Measurements from ENCODE around the gene ACAP3. TPM values are rescaled to one million over a fixed set of nuclear protein-coding genes. Genes with fewer than 3 reads are reported as not detected.

The ACAP3 gene
- total RNA-seq, 3 donors from 2014 or later, result 42.1 to 76.9 (median 44.8) TPM

DNA sequence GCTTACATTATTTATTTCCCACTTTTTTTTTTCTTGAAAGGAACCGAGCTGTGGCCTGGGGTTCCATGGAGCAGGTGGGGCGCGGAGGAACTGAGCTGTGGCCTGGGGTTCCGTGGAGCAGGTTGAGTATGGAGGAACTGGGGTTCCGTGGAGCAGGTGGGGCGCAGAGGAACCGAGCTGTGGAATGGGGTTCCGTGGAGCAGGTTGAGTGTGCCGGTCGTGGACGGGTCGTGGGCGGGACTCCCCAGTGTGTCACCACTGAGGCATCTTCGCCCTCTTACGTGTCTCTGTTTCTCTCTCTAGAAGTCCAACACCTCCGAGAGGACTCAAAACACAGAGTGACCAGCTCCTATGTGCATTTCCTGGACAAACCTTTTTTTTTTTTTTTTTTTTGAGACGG is 28.7 kb downstream of the ACAP3 start:
- no peak for DNase-seq

DNA sequence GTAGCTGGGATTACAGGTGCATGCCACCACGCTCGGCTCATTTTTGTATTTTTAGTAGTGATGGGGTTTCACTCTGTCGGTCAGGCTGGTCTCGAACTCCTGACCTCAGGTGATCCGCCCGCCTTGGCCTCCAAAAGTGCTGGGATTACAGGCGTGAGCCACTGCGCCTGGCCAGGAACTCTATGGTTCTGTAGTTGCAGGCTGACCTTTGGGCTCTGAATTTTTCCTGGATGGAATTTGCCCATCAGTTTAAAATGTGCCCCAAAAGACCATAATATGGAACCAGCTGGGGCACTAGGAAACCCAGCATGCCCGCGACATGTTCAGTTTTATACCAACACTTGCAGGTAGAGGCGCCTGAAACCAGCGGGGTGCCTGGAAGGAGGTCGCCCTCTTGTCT is 29.1 kb downstream of the ACAP3 start:
- Histone ChIP-seq H3K4me1 (ENCODE audit: low read depth) (peaks cover 12% of the 10 kb centered on the region), H3K36me3 (ENCODE audit: low read depth) (no peaks in the 10 kb centered on the region), H3K9me3 (no peaks in the 10 kb centered on the region), H3K4me3 (no peak overlapping the region)
- ATAC-seq (no peak), DNase-seq (no peak)
- TF ChIP-seq, protein P1, sequence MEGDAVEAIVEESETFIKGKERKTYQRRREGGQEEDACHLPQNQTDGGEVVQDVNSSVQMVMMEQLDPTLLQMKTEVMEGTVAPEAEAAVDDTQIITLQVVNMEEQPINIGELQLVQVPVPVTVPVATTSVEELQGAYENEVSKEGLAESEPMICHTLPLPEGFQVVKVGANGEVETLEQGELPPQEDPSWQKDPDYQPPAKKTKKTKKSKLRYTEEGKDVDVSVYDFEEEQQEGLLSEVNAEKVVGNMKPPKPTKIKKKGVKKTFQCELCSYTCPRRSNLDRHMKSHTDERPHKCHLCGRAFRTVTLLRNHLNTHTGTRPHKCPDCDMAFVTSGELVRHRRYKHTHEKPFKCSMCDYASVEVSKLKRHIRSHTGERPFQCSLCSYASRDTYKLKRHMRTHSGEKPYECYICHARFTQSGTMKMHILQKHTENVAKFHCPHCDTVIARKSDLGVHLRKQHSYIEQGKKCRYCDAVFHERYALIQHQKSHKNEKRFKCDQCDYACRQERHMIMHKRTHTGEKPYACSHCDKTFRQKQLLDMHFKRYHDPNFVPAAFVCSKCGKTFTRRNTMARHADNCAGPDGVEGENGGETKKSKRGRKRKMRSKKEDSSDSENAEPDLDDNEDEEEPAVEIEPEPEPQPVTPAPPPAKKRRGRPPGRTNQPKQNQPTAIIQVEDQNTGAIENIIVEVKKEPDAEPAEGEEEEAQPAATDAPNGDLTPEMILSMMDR (IDR thresholded peaks at IDR 0.05), result no peak
- intact Hi-C loops (cut with DNase I, micrococcal nuclease), result no loop called here

More for the DNA sequence above, 28.7 kb downstream of the ACAP3 start:
- peaks cover 12% of the 10 kb centered on the region for H3K4me1 ChIP-seq (ENCODE audit: low read depth)
- no peak overlapping the region for H3K4me3 ChIP-seq
- intact Hi-C loops (cut with DNase I, micrococcal nuclease), result no loop called here
- TF ChIP-seq, protein P1 (IDR thresholded peaks at IDR 0.05), result no peak
- no peaks in the 10 kb centered on the region for H3K36me3 ChIP-seq (ENCODE audit: low read depth)
- no peak for ATAC-seq
- H3K9me3 ChIP-seq, result no peaks in the 10 kb centered on the region

GRCh38 chr1:1275836-1276235 is 31.9 kb downstream of the ACAP3 start:
- intact Hi-C loops (cut with DNase I, micrococcal nuclease), result no loop called here
- ATAC-seq, result no peak
- TF ChIP-seq, protein P1 (IDR thresholded peaks at IDR 0.05), result no peak

DNA sequence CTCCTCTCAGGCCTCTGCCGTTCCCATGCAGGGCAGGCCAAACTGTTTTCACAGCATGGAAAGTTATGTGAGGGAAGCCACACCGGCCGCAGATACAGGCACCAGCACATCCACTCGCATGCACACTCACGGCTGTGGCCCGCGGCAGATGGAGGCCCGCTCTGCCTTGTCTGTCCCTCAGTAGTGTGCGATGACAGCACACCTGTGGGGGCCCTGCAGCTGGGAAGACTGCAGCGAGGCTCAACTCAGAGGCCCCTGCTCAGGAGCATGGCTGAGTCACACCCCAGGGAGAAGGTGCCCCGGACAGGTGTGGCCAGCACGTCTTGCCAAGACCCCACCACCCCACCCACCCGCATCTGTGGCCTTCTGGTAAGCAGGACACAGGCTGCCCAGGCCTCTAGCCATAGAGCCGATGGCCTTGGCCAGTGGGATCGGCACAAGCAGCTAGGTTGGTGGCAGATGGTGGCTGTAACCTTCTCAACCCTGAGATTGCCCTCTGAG is 32.7 kb downstream of the ACAP3 start:
- no peak overlapping the region for H3K4me3 ChIP-seq
- no peak for ATAC-seq
- no peaks in the 10 kb centered on the region for H3K36me3 ChIP-seq (ENCODE audit: low read depth)
- H3K4me1 ChIP-seq (ENCODE audit: low read depth), result peaks cover 23% of the 10 kb centered on the region
- no peaks in the 10 kb centered on the region for H3K9me3 ChIP-seq
- peak in 1 of 3 donors; percentile 53 for DNase-seq
- TF ChIP-seq, protein P1 (IDR thresholded peaks at IDR 0.05), result no peak
- intact Hi-C loops (cut with DNase I, micrococcal nuclease), result no loop called here

More at GRCh38 chr1:1275836-1276235, 31.9 kb downstream of the ACAP3 start:
- Histone ChIP-seq H3K4me3 (no peak overlapping the region), H3K36me3 (ENCODE audit: low read depth) (no peaks in the 10 kb centered on the region), H3K9me3 (no peaks in the 10 kb centered on the region), H3K4me1 (ENCODE audit: low read depth) (peaks cover 19% of the 10 kb centered on the region)
- DNase-seq, result no peak

GRCh38 chr1:1274299-1274930 is 33.3 kb downstream of the ACAP3 start:
- H3K4me3 ChIP-seq, result peak overlapping the region; percentile 94
- ATAC-seq, result no peak
- intact Hi-C loops (cut with DNase I, micrococcal nuclease), result no loop called here

More at GRCh38 chr1:1274299-1274930, 33.3 kb downstream of the ACAP3 start:
- TF ChIP-seq, protein P1 (IDR thresholded peaks at IDR 0.05), result no peak
- peaks cover 23% of the 10 kb centered on the region for H3K4me1 ChIP-seq (ENCODE audit: low read depth)
- no peaks in the 10 kb centered on the region for H3K36me3 ChIP-seq (ENCODE audit: low read depth)
- DNase-seq, result peak in 1 of 3 donors; percentile 74
- no peaks in the 10 kb centered on the region for H3K9me3 ChIP-seq

Data from mucosa of descending colon (tissue), 3 donors.